Melanocyte of skin (primary cell): ENCODE measurements around the gene DMRT2. TPM values are rescaled to one million over a fixed set of nuclear protein-coding genes. Genes with fewer than 3 reads are reported as not detected.

Experiments
- small RNA-seq, 2 donors: library from RNA; depleted of rRNA; stranded (forward); fragments of <200 nt; gene quantifications; one replicate each; pipeline ENCODE3, GENCODE V24; 2012
- total RNA-seq, 2 donors: library from RNA; depleted of rRNA; stranded (reverse); fragments of >200 nt; gene quantifications; 2 replicates each; pipeline ENCODE4 v1.2.3, GENCODE V29; 2012

Gene DMRT2
- under 1 TPM in 1 of 2 donors, not detected in 1; under 0.01 TPM for total RNA-seq

DNA sequence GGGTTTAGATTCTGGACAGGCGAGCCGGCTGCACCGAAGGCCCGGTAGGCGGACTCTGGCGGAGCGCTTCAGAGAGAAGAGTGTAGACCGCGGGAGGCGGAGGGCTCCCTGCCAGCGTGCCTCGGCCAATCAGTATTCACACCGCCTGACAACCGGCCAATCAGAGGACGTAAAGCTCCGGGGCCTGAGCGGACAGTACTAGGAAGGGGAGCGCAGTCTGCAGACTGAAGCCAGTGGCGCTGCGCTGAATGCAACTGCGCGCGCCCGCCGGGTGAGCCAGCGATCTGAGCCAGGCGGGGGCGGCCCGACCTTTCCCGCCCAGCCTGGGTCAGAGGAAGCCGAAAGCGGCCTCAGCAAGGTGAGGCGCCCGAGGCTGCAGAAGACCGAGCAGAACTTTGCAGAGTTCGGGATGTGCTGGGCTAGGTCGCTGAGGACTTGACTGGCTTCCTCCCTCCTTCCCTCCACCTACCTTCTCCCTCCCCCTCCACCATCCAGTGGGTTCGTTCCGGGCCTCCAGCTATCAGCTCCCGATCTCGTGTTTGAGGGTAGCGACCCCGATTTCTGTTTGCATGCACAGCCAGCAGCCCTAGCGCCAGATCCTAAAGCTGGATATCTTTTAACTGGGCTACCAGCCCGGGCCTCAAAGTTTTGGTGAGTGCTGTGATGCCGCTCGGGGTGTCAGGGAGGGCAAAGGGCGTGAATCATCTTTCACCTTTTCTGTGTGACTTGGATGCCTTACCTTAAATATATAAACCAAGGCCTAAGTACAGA lies at the start of gene DMRT2:
Gene DMRT2 (plus strand): TSS at position 233 of the 771 bp plus-strand sequence. CDS start 1,257 bp downstream, outside the sequence.

Small RNA genes within 50 kb of the gene (small RNA-seq; reads per million reads assigned to genes)
- gene RNU6-1073P: 0 reads per million in 2 donors

Other genes starting within 250 kb of the DMRT2 start
- not detected for gene DMRT1, start 208.7 kb upstream of the DMRT2 start, total RNA-seq
- not detected for gene DMRT3, start 73.7 kb upstream of the DMRT2 start, total RNA-seq